ENCODE measurements around the gene GALK1.

- TF ChIP-seq CTCF (IDR thresholded peaks at IDR 0.05; ENCODE audit: low read length) (no peak), EZH2 (IDR thresholded peaks at IDR 0.05; ENCODE audit: borderline replicate concordance, low read length) (no peak)
Observed at GRCh38 chr17:75742337-75742736, 22.7 kb downstream of the GALK1 start.
